Activated CD4-positive, CD25-positive, alpha-beta regulatory T cell (primary cell): ENCODE results near the gene ATP6V1F.

ENCODE experiments used
- DNase-seq, 4 experiments: peaks; one replicate each; lab custom pipeline; 2025; lab: John Stamatoyannopoulos, UW

ATP6V1F gene

DNA sequence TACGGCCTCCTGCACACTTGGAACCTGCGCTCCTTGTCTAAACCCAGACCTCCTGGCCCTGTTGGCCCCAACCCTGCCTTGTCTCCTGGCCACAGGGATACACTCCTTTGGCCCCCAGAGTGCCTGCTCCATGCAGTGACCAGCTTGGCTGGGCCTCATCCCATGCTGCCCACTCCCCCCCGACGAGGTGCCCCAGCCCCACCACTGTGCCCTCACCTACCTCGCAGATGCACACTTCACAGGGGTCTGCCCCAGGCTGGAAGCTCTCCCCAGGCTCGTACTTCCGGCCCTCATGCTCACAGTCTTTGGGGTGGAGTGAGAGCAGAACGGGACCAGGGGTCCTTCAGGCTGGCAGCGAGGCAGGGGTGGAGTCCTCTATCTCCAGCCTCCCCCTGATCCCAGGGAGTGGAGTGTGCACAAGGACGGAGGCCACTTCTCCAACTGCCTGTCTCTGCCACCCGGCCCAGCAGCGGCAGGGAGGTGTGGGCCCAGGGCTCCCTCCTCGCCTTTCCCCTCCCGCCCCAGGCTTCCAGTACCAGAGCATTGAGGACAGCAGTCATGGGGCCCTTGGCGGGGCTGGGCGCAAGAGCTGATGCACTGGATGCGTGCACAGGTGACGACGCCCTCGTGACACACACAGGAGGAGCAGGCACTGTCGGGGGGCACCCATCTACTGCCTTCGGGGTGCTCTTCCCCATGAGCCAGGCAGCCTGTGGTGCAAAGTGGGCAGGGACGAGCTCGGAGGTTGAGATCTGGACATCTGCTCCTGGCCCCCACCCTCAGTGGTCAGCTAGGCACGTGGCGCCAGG, 22.1 kb downstream of the ATP6V1F start:
- DNase-seq: no peak

- no peak for DNase-seq
Observed at GRCh38 chr7:128885370-128886187, 22.9 kb downstream of the ATP6V1F start.

DNA sequence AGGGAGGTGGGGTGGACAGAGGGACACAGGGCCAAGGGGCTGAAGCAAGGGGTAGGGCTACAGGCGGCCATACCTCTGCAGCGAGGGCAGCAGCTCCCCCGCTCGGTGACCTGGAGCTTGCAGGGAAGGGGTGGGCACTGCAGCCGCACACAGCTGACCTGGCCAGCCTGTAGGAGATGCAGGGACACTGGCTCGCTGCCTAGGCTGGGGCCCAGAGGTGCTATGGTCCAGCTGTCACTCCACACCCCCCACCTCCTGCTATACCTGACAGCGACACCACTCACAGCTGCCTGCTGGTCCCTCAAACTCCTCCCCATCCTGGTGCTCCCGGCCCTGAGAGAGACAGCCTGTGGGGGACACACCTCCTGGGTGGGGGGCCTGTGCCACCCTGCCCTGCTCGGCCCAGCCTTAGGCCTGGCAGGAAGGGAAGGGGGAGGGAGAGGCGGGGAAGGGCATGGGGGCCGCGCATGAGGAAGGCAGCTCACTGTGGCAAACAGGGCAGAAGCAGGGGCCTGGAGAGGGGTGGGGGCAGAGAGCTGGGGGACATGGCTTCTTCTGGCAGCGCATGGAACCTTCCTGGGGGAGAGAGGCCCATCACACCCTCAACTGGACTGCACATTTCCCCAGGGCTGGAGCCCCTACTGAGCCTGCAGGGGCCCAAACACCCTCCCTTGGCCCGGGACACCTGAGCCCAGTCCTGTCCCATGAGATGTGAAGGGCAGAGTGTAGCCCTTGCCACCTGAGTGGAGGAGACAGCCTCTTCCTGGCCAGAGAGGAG, 23.9 kb downstream of the ATP6V1F start:
- DNase-seq: no peak

- no peak for DNase-seq
Observed at GRCh38 chr7:128887169-128888038, 24.7 kb downstream of the ATP6V1F start.

DNA sequence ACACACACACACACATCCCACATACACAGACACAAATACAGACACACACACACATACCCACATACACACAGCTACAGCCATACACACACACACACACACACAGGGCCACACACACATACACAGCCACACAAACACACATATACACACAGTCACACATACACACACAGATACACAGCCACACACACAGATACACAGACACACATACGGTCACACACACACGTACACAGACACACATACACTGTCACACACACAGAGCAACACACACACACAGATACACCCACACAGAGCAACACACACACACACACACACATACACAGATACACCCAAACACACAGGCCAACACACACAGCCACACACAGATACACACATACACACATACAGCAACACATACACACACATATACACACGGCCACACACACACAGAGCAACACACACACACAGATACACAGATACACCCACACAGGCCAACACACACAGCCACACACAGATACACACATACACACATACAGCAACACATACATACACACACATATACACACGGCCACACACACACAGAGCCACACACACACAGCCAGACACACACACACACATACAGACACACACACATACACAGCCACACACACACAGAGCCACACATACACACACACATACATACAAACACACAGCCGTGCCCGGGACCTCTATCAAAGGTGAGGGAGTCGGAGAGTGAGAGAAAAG, 25.5 kb downstream of the ATP6V1F start:
- no peak for DNase-seq

- DNase-seq: no peak
Observed at GRCh38 chr7:128888756-128889095, 26.1 kb downstream of the ATP6V1F start.

DNA sequence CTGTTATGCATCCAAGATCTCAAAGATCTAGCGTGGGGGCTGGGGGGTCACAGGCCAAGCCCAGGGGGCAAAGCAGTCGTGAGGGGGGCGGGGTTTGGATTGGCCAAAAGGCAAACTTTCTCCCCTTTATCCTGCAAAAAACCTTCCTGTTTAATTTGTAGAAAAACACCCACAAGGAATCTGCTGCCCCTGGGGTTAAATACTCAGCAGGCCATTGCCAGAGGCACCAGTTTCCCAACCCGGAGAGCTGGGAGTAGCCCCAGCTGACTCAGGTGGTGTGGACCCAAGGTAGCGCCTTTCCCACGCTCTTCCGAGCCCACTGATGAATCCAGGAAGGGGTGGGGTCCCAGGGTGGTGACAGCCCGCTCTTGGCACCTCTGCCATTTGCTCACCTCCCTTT, 26.5 kb downstream of the ATP6V1F start:
- DNase-seq: no peak

DNA sequence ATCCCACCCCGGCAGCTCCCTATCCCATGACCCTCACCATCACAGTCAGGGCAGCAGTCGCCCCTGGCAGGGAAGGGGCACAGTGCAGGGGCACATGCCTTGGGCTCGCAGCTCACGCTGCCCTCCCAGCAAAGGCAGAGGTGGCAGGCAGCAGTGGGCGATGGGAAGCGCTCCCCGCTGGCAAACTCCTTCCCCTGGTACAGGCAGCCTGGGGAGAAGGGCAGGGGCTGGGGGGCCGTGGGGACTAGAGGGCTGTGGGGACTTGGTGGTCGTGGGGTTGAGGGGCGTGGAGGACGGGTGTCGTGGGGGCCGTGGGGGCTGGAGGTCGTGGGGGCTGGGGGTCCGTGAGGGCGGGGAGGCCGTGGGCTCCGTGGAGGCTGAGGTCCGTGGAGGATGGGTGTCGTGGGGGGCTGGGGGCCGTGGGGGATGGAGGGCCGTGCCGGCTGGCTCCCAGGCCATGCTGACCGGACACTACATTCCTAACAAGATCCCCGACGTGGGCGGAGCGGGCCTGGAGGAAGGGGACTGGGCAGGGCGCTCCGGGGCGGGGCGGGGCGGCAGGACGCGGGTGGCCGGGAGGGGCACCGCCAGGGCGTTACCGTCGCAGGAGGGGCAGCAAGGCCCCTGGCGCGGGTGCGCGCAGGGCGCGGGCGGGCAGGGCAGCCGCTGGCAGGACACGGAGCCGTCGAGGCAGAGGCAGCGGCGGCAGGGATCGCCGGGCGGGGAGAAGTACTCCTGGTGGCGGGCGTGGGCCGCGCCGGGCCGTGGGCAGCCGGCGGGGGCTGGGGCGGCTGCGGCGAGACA, 27.9 kb downstream of the ATP6V1F start:
- DNase-seq: no peak

GRCh38 chr7:128891110-128891941, 28.7 kb downstream of the ATP6V1F start:
- DNase-seq: no peak

DNA sequence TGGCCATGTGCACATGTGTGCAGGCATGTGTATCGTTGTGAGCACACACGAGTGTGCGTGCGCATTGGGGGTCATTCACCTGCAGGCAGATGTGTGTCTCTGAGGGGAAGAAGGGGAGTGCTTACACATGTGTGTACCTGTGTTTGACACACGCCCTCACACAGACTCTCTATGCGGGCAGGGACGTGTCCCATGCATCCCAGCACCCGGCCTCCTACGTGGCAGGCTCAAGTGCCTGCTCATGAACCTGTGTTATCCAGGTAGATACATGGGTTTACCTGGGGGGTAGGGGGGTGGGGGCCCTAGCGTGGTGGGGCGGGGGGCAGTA, 29.2 kb downstream of the ATP6V1F start:
- DNase-seq: no peak

- no peak for DNase-seq
Observed at GRCh38 chr7:128892521-128893250, 30.0 kb downstream of the ATP6V1F start.

GRCh38 chr7:128893251-128894100, 30.8 kb downstream of the ATP6V1F start:
- DNase-seq: no peak

- DNase-seq: no peak
Observed at GRCh38 chr7:128894101-128894440, 31.4 kb downstream of the ATP6V1F start.

GRCh38 chr7:128895320-128895719, 32.7 kb downstream of the ATP6V1F start:
- no peak for DNase-seq

DNA sequence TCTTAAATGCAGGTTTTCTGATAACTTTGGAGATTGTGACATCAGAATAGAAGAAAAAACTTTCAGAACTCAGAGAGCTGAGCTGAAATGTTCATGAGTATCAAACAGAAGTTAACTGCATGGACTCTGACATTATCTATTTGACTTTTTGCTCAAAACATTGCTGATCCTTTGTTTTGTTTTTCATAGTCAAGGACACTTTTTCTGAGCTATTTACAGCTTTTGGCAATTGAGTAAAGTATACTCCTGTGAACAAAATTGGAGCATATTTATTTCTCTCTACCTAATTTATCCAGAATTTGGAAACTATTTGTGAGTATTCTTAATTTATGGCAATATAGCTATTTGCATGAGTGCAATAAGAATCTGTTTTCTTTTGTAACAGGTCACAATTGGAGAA, 36.7 kb downstream of the ATP6V1F start:
- no peak for DNase-seq

- no peak for DNase-seq
Observed at GRCh38 chr7:128900237-128900636, 37.6 kb downstream of the ATP6V1F start.

GRCh38 chr7:128902761-128903585, 40.3 kb downstream of the ATP6V1F start:
- no peak for DNase-seq
